Subcutaneous adipose tissue (tissue), 4 donors: ENCODE data around the gene SLIT3. TPM values are rescaled to one million over a fixed set of nuclear protein-coding genes. Genes with fewer than 3 reads are reported as not detected.

Experiments
- CTCF ChIP-seq: fragments of 450-650 bp; IDR thresholded peaks from one replicate; pipeline ENCODE4 v1.5.1; 2016; ENCODE audit warnings: low read depth, mild to moderate bottlenecking, control low read depth, antibody characterized with exemption, moderate library complexity
- total RNA-seq, 4 donors: library from RNA; depleted of rRNA; stranded (reverse); fragments of >200 nt; gene quantifications; one replicate each; pipeline ENCODE4 v1.1.0, GENCODE V29; 2016

SLIT3 gene
- total RNA-seq, 4 donors from 2014 or later = 48.1 to 163 (median 83.2) TPM

GRCh38 chr5:169001394-169001793 lies 299.5 kb downstream of the SLIT3 start:
- TF ChIP-seq CTCF = no peak

DNA sequence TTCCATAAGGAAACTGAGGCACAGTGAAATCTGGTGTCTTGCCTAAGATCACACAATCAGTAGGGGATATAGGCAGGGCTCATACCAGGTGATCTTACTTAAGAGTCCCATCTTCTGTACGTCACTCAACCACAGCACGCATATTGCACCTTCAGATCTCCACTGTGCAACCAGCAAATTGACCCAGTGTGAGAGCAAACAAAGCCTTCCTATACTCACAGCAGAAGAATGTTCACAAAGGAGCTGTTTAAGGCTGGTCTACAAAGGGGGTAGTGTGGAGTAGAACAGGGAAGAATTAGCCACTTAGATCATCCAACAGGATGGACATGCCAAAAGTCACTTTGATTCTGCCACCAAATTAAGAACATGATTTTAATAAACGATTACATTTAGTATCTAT lies 305.9 kb downstream of the SLIT3 start:
- no peak for TF ChIP-seq CTCF

- TF ChIP-seq CTCF = no peak
Measured at GRCh38 chr5:168992687-168993086, 308.3 kb downstream of the SLIT3 start.

DNA sequence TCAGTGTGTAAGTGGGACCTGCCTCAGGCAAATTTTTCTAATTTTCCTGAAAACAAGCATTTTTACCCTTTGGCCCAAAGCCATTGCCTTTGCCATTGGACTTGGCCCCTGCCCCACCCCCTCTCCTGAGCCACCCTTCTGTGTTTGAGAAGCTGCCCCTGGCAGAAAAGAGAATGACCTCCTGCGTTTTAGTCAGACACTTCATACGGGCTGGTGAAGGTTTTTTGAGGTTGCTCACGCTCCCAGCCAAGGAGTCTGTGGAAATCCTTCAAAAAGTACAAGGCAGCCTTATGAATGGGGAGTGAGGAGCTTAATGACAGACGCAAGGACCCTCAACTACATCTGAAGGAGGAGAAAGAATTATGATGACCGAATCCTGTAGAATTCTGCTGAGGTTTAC lies 308.9 kb downstream of the SLIT3 start:
- TF ChIP-seq CTCF = no peak

DNA sequence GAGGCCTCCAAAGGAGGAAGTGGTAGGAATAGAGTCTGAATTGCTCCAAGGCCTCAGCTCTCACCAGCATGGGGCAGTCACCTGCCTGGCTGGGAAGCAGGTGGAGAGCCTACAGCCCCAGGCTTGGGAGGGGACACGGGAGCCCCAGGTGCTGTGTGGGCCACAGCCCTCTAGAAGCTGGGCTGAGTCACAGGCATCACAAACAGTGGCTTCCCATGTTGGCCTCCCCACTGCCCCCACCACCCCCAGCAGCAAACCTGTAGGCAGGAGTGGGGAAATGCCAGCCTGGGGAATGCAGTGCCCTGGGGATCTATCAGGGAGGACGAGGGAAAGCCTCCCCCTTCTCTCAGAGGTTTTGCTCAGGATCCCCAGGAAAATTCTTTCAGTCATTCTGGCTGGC lies 309.6 kb downstream of the SLIT3 start:
- TF ChIP-seq CTCF = no peak

DNA sequence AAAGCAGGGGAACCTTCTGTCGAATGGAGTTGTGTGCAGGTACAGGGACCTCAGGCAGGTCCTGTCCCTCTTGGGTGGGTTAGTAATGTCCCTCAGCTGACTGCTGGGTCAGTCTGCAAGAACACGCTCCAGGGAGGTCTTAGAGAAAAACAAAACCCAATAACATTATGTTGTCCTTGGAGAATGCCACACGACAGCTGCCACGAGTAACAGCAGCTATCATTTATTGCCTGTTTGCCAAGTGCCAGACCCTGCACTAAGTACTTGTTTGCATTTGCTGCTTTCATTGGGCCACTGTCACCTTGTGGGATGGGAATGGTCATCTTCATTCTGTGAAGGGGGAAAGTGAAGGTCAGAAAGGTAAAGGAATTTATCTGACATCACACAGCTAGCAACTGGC lies 310.3 kb downstream of the SLIT3 start:
- TF ChIP-seq CTCF = no peak

- TF ChIP-seq CTCF = no peak
Measured at GRCh38 chr5:168989731-168990505, 311.0 kb downstream of the SLIT3 start.
